ENCODE data around the gene WDR59. TPM values are rescaled to one million over a fixed set of nuclear protein-coding genes. Genes with fewer than 3 reads are reported as not detected.
A peak's percentile ranks its signal among the peaks of the same experiment; 100 is the strongest.

Gene WDR59
- total RNA-seq, 6 experiments from 2014 or later = 23.2 to 69.5 (median 48.3) TPM

DNA sequence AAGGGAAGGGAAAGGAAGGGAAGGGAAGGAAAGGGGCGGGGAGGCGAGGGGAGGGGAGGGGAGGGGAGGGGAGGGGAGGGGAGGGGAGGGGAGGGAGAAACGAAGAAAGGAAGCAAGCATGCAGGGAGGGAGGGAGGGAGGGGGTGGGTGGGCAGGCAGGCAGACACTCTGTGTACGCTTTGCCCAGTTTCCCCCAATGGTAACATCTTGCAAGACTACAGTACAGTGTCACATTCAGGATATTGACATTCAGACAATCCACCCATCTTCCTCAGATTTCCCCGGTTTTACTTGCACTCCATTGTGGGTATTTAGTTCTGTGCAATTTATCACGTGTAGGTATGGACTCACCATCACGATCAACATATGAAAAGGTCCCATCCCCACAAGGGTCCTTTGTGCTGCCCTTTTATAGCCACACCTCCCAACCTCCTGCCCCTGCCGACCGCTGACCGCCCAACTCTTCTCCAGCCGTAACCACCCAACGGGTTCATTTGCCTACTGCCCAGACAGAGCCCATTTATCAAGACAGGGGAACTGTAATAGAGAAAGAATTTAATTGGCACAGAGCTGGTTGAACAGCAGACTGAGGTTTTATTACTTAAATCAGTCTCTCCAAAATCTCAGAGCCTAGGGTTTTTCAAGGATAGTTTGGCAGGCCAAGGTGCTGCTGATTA is 118.9 kb downstream of the WDR59 start:
- no peak for DNase-seq
- intact Hi-C loops (cut with DNase I) = loop anchor here in 1 of 2 donors (10.0 kb wide), 1 partner anchor 151 kb away; no protein-coding TSS in a partner anchor
- Histone ChIP-seq H3K27ac (no peak overlapping the region), H3K4me1 (no peaks in the 10 kb centered on the region), H3K4me3 (no peak overlapping the region), H3K36me3 (no peaks in the 10 kb centered on the region), H3K27me3 (no peaks in the 10 kb centered on the region), H3K9me3 (no peaks in the 10 kb centered on the region)
- ATAC-seq = no peak
- WGBS (ENCODE audit: insufficient coverage, low coverage, low lambda C conversion rate, missing lambda C conversion rate) = 34% methylated on average over 10 of the region's 12 CpGs
- no peak for TF ChIP-seq POLR2A (IDR thresholded peaks at IDR 0.05)
- TF ChIP-seq, protein P1, sequence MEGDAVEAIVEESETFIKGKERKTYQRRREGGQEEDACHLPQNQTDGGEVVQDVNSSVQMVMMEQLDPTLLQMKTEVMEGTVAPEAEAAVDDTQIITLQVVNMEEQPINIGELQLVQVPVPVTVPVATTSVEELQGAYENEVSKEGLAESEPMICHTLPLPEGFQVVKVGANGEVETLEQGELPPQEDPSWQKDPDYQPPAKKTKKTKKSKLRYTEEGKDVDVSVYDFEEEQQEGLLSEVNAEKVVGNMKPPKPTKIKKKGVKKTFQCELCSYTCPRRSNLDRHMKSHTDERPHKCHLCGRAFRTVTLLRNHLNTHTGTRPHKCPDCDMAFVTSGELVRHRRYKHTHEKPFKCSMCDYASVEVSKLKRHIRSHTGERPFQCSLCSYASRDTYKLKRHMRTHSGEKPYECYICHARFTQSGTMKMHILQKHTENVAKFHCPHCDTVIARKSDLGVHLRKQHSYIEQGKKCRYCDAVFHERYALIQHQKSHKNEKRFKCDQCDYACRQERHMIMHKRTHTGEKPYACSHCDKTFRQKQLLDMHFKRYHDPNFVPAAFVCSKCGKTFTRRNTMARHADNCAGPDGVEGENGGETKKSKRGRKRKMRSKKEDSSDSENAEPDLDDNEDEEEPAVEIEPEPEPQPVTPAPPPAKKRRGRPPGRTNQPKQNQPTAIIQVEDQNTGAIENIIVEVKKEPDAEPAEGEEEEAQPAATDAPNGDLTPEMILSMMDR (IDR thresholded peaks at IDR 0.05) = no peak

DNA sequence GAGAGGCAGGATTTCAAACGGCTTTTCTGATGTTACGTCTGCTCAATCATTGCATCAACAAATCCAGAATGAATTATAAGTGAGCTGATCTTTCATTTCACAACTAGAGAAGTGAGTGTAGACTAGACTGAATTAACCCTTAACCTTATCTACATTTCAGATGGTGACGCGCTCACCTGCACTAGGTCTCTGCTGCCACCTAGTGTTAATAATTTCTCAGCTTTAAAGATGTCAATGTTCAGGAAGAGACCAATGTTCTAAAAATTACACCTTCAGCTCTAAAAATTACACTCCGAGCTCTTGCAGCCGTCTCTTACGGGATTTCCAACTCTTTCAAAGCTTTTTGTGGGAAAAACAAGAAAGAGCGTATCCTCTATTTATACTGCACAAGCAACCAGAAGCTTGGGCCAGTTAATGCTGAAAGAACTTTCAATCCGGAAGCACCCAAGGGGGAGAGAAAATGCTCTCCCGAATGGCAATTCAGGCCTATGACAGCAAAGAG is 122.1 kb downstream of the WDR59 start:
- intact Hi-C loops (cut with DNase I) = loop anchor here in 1 of 2 donors (10.0 kb wide), 1 partner anchor 148 kb away; no protein-coding TSS in a partner anchor
- whole genome bisulfite sequencing (ENCODE audit: insufficient coverage, low coverage, low lambda C conversion rate, missing lambda C conversion rate) = 20% methylated on average over 10 of the region's 10 CpGs
- Histone ChIP-seq H3K9me3 (no peaks in the 10 kb centered on the region), H3K36me3 (no peaks in the 10 kb centered on the region), H3K4me3 (no peak overlapping the region), H3K4me1 (no peaks in the 10 kb centered on the region), H3K27ac (no peak overlapping the region), H3K27me3 (no peaks in the 10 kb centered on the region)
- ATAC-seq (peak; percentile 75 to 88 (median 82)), DNase-seq (no peak)
- TF ChIP-seq, protein P1 (IDR thresholded peaks at IDR 0.05) = peak; percentile 78 to 89 (median 81)
- TF ChIP-seq POLR2A (IDR thresholded peaks at IDR 0.05) = no peak

DNA sequence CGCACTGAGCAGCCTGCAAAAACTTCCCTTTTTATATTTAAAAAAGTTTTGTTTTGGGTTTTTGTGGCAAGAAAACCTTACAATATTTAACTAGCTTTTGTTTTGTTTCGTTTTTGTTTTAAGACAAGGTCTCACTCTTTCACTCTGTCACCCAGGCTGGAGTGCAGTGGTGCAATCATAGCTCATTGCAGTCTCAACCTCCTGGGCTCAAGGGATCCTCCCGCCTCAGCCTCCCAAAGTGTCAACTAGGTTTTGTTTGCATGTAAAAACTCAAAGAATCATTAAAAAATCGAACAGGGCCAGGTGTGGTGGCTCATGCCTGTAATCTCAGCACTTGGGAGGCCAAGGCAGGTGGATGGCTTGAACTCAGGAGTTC is 132.4 kb downstream of the WDR59 start:
- ATAC-seq (no peak), DNase-seq (no peak)
- H3K4me1 ChIP-seq = no peaks in the 10 kb centered on the region
- H3K4me3 ChIP-seq = no peak overlapping the region
- intact Hi-C loops (cut with DNase I) = no loop called here
- H3K27me3 ChIP-seq = no peaks in the 10 kb centered on the region
- H3K27ac ChIP-seq = no peak overlapping the region
- H3K9me3 ChIP-seq = no peaks in the 10 kb centered on the region
- no peaks in the 10 kb centered on the region for H3K36me3 ChIP-seq
- no peak for TF ChIP-seq POLR2A (IDR thresholded peaks at IDR 0.05)
- 55% methylated on average over 4 of the region's 4 CpGs for WGBS (ENCODE audit: insufficient coverage, low coverage, low lambda C conversion rate, missing lambda C conversion rate)

DNA sequence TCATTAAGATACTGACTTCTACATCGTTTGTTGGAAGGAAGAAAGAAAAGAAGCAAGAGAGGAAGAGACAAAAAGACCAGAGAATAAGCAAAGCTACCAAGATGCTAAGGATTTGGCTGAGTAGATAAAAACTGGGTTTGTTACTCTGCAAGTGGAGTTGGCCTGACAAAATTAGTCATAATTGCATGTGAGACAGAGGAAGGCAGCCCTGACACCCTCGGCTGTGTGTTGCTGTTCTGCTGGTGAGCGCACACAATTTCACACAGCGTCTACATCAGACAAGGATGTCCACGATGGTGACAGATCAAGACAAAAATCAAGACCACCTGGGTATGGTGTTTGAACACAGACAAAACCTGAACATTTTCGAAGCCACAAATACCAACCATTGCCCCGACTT is 134.9 kb downstream of the WDR59 start:
- Histone ChIP-seq H3K4me3 (no peak overlapping the region), H3K4me1 (no peaks in the 10 kb centered on the region), H3K9me3 (no peaks in the 10 kb centered on the region), H3K27ac (no peak overlapping the region), H3K36me3 (no peaks in the 10 kb centered on the region), H3K27me3 (no peaks in the 10 kb centered on the region)
- intact Hi-C loops (cut with DNase I) = no loop called here
- DNase-seq = no peak
- WGBS (ENCODE audit: insufficient coverage, low coverage, low lambda C conversion rate, missing lambda C conversion rate) = 75% methylated on average over 7 of the region's 7 CpGs
- ATAC-seq = no peak
- TF ChIP-seq POLR2A (IDR thresholded peaks at IDR 0.05) = no peak
- TF ChIP-seq, protein P1 (IDR thresholded peaks at IDR 0.05) = no peak

DNA sequence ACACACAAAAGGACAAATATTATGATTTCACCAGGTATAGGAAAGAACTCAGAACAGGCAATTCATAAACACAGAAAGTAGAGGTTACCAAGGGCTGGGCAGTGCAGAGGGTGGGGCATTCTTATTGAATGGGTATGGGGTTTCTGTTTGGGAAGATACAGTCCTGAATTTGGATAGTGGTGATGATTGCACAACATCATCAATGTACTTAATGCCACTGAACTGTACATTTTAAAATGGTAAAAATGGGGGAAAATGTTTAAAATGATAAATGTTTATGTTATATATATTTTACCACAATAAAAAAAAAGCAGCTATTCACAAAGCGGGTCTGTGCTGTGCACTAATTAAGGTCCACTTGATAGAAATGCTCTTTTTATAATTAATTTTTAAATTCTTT is 137.7 kb downstream of the WDR59 start:
- Histone ChIP-seq H3K4me3 (no peak overlapping the region), H3K27ac (no peak overlapping the region), H3K9me3 (no peaks in the 10 kb centered on the region), H3K36me3 (no peaks in the 10 kb centered on the region), H3K4me1 (no peaks in the 10 kb centered on the region), H3K27me3 (no peaks in the 10 kb centered on the region)
- intact Hi-C loops (cut with DNase I) = no loop called here
- TF ChIP-seq POLR2A (IDR thresholded peaks at IDR 0.05) = no peak
- TF ChIP-seq, protein P1 (IDR thresholded peaks at IDR 0.05) = no peak
- ATAC-seq (no peak), DNase-seq (no peak)
- WGBS (ENCODE audit: insufficient coverage, low coverage, low lambda C conversion rate, missing lambda C conversion rate) = 90% methylated on average over 1 of the region's 1 CpG

All from right lobe of liver (tissue), 6 donors.